Measurements from ENCODE around the gene ITPKC. TPM values are rescaled to one million over a fixed set of nuclear protein-coding genes. Genes with fewer than 3 reads are reported as not detected.

Gene ITPKC
- total and polyA plus RNA-seq, 2 of the 13 experiments (the other 11 are each of a cell fraction or from before 2014, with no cell fraction given), result 6.9 to 11.2 TPM

DNA sequence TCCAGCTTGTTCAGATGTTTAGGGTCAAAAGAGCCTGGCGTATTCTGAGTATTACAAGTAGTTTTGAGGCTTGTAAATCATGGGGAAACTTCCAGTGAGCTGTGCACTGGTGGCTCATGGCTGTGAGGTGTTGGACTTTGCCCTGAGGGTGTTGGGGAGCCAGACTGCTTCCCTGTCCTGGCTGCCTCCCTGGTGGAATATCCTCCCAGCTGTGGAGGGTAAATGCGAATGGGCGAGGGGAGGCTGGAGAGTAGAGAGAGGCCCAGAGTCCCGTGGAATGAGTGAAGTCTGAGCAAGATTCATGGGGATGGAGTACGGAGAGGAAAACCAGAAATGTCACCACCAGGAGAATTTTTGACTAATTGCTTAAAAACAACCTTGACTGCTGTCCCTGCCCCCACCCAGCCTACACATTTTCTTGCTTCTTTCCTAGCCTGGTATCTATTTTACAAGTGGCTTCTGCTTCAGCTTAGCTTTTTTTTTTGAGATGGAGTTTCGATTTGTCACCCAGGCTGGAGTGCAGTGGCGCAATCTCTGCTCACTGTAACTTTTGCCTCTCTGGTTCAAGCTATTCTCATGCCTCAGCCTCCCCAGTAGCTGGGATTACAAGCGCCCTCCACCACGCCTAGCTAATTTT, 37.8 kb downstream of the ITPKC start (continued):
- TF ChIP-seq, protein P1, sequence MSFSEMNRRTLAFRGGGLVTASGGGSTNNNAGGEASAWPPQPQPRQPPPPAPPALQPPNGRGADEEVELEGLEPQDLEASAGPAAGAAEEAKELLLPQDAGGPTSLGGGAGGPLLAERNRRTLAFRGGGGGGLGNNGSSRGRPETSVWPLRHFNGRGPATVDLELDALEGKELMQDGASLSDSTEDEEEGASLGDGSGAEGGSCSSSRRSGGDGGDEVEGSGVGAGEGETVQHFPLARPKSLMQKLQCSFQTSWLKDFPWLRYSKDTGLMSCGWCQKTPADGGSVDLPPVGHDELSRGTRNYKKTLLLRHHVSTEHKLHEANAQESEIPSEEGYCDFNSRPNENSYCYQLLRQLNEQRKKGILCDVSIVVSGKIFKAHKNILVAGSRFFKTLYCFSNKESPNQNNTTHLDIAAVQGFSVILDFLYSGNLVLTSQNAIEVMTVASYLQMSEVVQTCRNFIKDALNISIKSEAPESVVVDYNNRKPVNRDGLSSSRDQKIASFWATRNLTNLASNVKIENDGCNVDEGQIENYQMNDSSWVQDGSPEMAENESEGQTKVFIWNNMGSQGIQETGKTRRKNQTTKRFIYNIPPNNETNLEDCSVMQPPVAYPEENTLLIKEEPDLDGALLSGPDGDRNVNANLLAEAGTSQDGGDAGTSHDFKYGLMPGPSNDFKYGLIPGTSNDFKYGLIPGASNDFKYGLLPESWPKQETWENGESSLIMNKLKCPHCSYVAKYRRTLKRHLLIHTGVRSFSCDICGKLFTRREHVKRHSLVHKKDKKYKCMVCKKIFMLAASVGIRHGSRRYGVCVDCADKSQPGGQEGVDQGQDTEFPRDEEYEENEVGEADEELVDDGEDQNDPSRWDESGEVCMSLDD (CRISPR knock-in tag; IDR thresholded peaks at IDR 0.05; ENCODE audit: borderline replicate concordance), result peak; percentile 43; the same call in 1 of the 2 replicates
- no peak for TF ChIP-seq GPBP1L1 (CRISPR knock-in tag; IDR thresholded peaks at IDR 0.05)
- no peak for TF ChIP-seq FLYWCH1 (CRISPR knock-in tag; IDR thresholded peaks at IDR 0.05)
- TF ChIP-seq ZNF253 (CRISPR knock-in tag; IDR thresholded peaks at IDR 0.05; ENCODE audit: borderline replicate concordance), result no peak
- no peak for TF ChIP-seq ZNF562 (CRISPR knock-in tag; IDR thresholded peaks at IDR 0.05; ENCODE audit: borderline replicate concordance)
- no peak for TF ChIP-seq TSC22D2 (CRISPR knock-in tag; IDR thresholded peaks at IDR 0.05; ENCODE audit: borderline replicate concordance)
- TF ChIP-seq SMC3 (IDR thresholded peaks at IDR 0.05; ENCODE audit: low read length), result no peak
- TF ChIP-seq ZNF547 (CRISPR knock-in tag; IDR thresholded peaks at IDR 0.05), result no peak
- TF ChIP-seq ZFP36L1 (CRISPR knock-in tag; IDR thresholded peaks at IDR 0.05), result no peak
- TF ChIP-seq ZNF761 (CRISPR knock-in tag; conservative IDR thresholded peaks at IDR 0.05), result peak; percentile 69; the same call in 1 of the 2 replicates
- TF ChIP-seq, protein P2, sequence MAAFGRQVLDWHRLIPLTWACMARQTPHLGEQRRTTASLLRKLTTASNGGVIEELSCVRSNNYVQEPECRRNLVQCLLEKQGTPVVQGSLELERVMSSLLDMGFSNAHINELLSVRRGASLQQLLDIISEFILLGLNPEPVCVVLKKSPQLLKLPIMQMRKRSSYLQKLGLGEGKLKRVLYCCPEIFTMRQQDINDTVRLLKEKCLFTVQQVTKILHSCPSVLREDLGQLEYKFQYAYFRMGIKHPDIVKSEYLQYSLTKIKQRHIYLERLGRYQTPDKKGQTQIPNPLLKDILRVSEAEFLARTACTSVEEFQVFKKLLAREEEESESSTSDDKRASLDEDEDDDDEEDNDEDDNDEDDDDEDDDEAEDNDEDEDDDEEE (CRISPR knock-in tag; IDR thresholded peaks at IDR 0.05), result no peak
- TF ChIP-seq NFE2L2 (IDR thresholded peaks at IDR 0.05; ENCODE audit: low read length), result no peak
- no peak for TF ChIP-seq ZNF784 (CRISPR knock-in tag; IDR thresholded peaks at IDR 0.05; ENCODE audit: borderline replicate concordance)
- TF ChIP-seq, protein P3, sequence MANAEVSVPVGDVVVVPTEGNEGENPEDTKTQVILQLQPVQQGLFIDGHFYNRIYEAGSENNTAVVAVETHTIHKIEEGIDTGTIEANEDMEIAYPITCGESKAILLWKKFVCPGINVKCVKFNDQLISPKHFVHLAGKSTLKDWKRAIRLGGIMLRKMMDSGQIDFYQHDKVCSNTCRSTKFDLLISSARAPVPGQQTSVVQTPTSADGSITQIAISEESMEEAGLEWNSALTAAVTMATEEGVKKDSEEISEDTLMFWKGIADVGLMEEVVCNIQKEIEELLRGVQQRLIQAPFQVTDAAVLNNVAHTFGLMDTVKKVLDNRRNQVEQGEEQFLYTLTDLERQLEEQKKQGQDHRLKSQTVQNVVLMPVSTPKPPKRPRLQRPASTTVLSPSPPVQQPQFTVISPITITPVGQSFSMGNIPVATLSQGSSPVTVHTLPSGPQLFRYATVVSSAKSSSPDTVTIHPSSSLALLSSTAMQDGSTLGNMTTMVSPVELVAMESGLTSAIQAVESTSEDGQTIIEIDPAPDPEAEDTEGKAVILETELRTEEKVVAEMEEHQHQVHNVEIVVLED (CRISPR knock-in tag; IDR thresholded peaks at IDR 0.05; ENCODE audit: borderline replicate concordance), result no peak
- TF ChIP-seq CHCHD3 (CRISPR knock-in tag; IDR thresholded peaks at IDR 0.05), result no peak
- TF ChIP-seq ZMAT3 (CRISPR knock-in tag; conservative IDR thresholded peaks at IDR 0.05), result no peak
- TF ChIP-seq, protein P4, sequence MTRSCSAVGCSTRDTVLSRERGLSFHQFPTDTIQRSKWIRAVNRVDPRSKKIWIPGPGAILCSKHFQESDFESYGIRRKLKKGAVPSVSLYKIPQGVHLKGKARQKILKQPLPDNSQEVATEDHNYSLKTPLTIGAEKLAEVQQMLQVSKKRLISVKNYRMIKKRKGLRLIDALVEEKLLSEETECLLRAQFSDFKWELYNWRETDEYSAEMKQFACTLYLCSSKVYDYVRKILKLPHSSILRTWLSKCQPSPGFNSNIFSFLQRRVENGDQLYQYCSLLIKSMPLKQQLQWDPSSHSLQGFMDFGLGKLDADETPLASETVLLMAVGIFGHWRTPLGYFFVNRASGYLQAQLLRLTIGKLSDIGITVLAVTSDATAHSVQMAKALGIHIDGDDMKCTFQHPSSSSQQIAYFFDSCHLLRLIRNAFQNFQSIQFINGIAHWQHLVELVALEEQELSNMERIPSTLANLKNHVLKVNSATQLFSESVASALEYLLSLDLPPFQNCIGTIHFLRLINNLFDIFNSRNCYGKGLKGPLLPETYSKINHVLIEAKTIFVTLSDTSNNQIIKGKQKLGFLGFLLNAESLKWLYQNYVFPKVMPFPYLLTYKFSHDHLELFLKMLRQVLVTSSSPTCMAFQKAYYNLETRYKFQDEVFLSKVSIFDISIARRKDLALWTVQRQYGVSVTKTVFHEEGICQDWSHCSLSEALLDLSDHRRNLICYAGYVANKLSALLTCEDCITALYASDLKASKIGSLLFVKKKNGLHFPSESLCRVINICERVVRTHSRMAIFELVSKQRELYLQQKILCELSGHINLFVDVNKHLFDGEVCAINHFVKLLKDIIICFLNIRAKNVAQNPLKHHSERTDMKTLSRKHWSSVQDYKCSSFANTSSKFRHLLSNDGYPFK (CRISPR knock-in tag; IDR thresholded peaks at IDR 0.05; ENCODE audit: borderline replicate concordance), result no peak
- no peak for TF ChIP-seq ZNF598 (CRISPR knock-in tag; IDR thresholded peaks at IDR 0.05; ENCODE audit: borderline replicate concordance)
- no peak for TF ChIP-seq GFI1 (CRISPR knock-in tag; IDR thresholded peaks at IDR 0.05; ENCODE audit: borderline replicate concordance)

Data from HepG2 (cell line).